Gastroesophageal sphincter (tissue), 4 donors: Measurements from ENCODE around the gene LTBP3. TPM values are rescaled to one million over a fixed set of nuclear protein-coding genes. Genes with fewer than 3 reads are reported as not detected.
A peak's percentile ranks its signal among the peaks of the same experiment; 100 is the strongest.

ENCODE experiments used
- ATAC-seq: fragments of 150-250 bp; one replicate; pipeline ENCODE4 v1.9.1; 2016; ENCODE audit warnings: mild to moderate bottlenecking, moderate library complexity
- H3K27ac ChIP-seq, 4 donors: fragments of 200-600 bp; sonication (generic) in 3 of 4; 1 replicate in 3 of 4; 2 replicates in 1 of 4; pipeline ENCODE4 v1.5.1; 2016 to 2019
- H3K27me3 ChIP-seq: fragments of 200-600 bp; sonication (generic); one replicate; pipeline ENCODE4 v1.5.1; 2019
- H3K36me3 ChIP-seq, 2 donors: fragments of 200-600 bp; sonication (generic); one replicate each; pipeline ENCODE4 v1.5.1; 2019; ENCODE audit warnings: control low read depth in 1 of 2
- H3K4me1 ChIP-seq, 3 donors: fragments of 200-600 bp; sonication (generic); 1 replicate in 2 of 3; 2 replicates in 1 of 3; pipeline ENCODE4 v1.5.1; 2016 to 2019; ENCODE audit warnings: control low read depth in 2 of 3
- H3K4me3 ChIP-seq, 2 donors: fragments of 200-600 bp; sonication (generic); one replicate each; pipeline ENCODE4 v1.5.1; 2019; ENCODE audit warnings: mild to moderate bottlenecking in 1 of 2, moderate library complexity in 1 of 2
- H3K9me3 ChIP-seq, 3 donors: fragments of 200-600 bp; sonication (generic); one replicate each; pipeline ENCODE4 v1.5.1; 2017 to 2019; ENCODE audit warnings: control low read depth in 2 of 3
- CTCF ChIP-seq, 4 experiments: fragments of 200-600 bp in 2 of 4; fragments of 450-650 bp in 2 of 4; sonication (generic) in 1 of 4; IDR thresholded peaks; one replicate each; pipeline ENCODE4 v1.5.1; 2017 to 2019; ENCODE audit warnings: antibody characterized with exemption in 4 of 4, mild to moderate bottlenecking in 2 of 4, moderate library complexity in 2 of 4
- EP300 ChIP-seq: sonication (generic); formaldehyde crosslinking; IDR thresholded peaks from one replicate; pipeline ENCODE4 v1.6.1; 2017; ENCODE audit warnings: antibody characterized with exemption, mild to moderate bottlenecking
- POLR2A ChIP-seq, 2 donors: fragments of 450-650 bp; IDR thresholded peaks; one replicate each; pipeline ENCODE4 v1.6.1; 2017; ENCODE audit warnings: antibody characterized with exemption in 2 of 2, mild to moderate bottlenecking in 2 of 2, moderate library complexity in 1 of 2
- POLR2AphosphoS5 ChIP-seq: sonication (generic); formaldehyde crosslinking; IDR thresholded peaks from one replicate; pipeline ENCODE4 v1.6.1; 2017; ENCODE audit warnings: antibody characterized with exemption
- WGBS, 2 donors: methylation state at CpG; one replicate each; pipeline ENCODE4 v1.1.5; 2018; ENCODE audit warnings: low coverage in 1 of 2; 5-methylcytosine and 5-hydroxymethylcytosine counted together
- total RNA-seq, 4 donors: library from RNA; depleted of rRNA; stranded (reverse); fragments of >200 nt; gene quantifications; one replicate each; pipeline ENCODE4 v1.1.0, GENCODE V29; 2016

The LTBP3 gene
- 100 to 1,000 TPM in 3 of 4 donors, 10 to 100 TPM in 1; 90.6 to 173 (median 139) TPM for total RNA-seq

- H3K4me3 ChIP-seq, result peak within 1 kb of the TSS; percentile 59 to 79
- TF ChIP-seq EP300, result no peak
- peak; percentile 85 for TF ChIP-seq POLR2AphosphoS5
- peak in 1 of 4 experiments; percentile 36 for TF ChIP-seq CTCF (IDR thresholded peaks at IDR 0.05)
- TF ChIP-seq POLR2A (IDR thresholded peaks at IDR 0.05), result peak; percentile 7 to 15
- peaks cover 0 to 74% (median 59%) of the 10 kb centered on the region in 3 donors for H3K4me1 ChIP-seq
- peak within 1 kb of the TSS; percentile 90 to 100 (median 98) for H3K27ac ChIP-seq
- 0% methylated on average over 4 of the region's 79 CpGs; no CpG with 5 or more reads in 1 of the 2 donors for WGBS, 2 donors
- ATAC-seq, result peak; percentile 88
- no peaks in the 10 kb centered on the region for H3K27me3 ChIP-seq
- no peaks in the 10 kb centered on the region for H3K9me3 ChIP-seq
- peaks cover 0 to 10% of the 10 kb centered on the region in 2 donors for H3K36me3 ChIP-seq
These were observed at the start of gene LTBP3 for GRCh38 chr11:65558002-65558929. TSS of gene LTBP3 (minus strand) at chr11:65558359. CDS start at chr11:65557959, 400 bp downstream.

GRCh38 chr11:65606876-65607613 is 48.9 kb upstream of the LTBP3 start:
- Histone ChIP-seq H3K27ac (peak overlapping the region; percentile 35 to 87 (median 84)), H3K4me1 (peaks cover 0 to 63% (median 43%) of the 10 kb centered on the region in 3 donors), H3K9me3 (no peaks in the 10 kb centered on the region), H3K4me3 (peak overlapping the region in 1 of 2 donors; percentile 46), H3K27me3 (no peaks in the 10 kb centered on the region), H3K36me3 (peaks cover 0 to 77% of the 10 kb centered on the region in 2 donors)
- WGBS, 2 donors, result no CpG with 5 or more reads among the region's 67 CpGs
- peak; percentile 73 for TF ChIP-seq POLR2AphosphoS5
- no peak for TF ChIP-seq EP300
- TF ChIP-seq POLR2A (IDR thresholded peaks at IDR 0.05), result peak in 1 of 2 donors; percentile 17
- TF ChIP-seq CTCF (IDR thresholded peaks at IDR 0.05), result peak in 3 of 4 experiments; percentile 18 to 22 (median 22)
- ATAC-seq, result peak; percentile 98

GRCh38 chr11:65604258-65604657 is 46.1 kb upstream of the LTBP3 start:
- no CpG with 5 or more reads among the region's 1 CpG for WGBS, 2 donors
- ATAC-seq, result no peak
- no peaks in the 10 kb centered on the region for H3K27me3 ChIP-seq
- peaks cover 0 to 89% of the 10 kb centered on the region in 2 donors for H3K36me3 ChIP-seq
- H3K9me3 ChIP-seq, result no peaks in the 10 kb centered on the region
- H3K4me3 ChIP-seq, result no peak overlapping the region
- H3K4me1 ChIP-seq, result peaks cover 0 to 35% (median 15%) of the 10 kb centered on the region in 3 donors
- peak overlapping the region in 1 of 4 donors; percentile 83 for H3K27ac ChIP-seq
- TF ChIP-seq POLR2AphosphoS5 (no peak), POLR2A (IDR thresholded peaks at IDR 0.05) (no peak)

- no peak for TF ChIP-seq EP300
- no peak for TF ChIP-seq CTCF (IDR thresholded peaks at IDR 0.05)
- no peak for TF ChIP-seq POLR2A (IDR thresholded peaks at IDR 0.05)
- no peak for TF ChIP-seq POLR2AphosphoS5
- no peak for ATAC-seq
These were observed 41.7 kb upstream of the LTBP3 start for GRCh38 chr11:65599955-65600246.

More at GRCh38 chr11:65599955-65600246, 41.7 kb upstream of the LTBP3 start:
- H3K27me3 ChIP-seq, result no peaks in the 10 kb centered on the region
- no peak overlapping the region for H3K4me3 ChIP-seq
- peaks cover 0 to 13% (median 8%) of the 10 kb centered on the region in 3 donors for H3K4me1 ChIP-seq
- no peaks in the 10 kb centered on the region for H3K9me3 ChIP-seq
- H3K27ac ChIP-seq, result no peak overlapping the region
- no CpG with 5 or more reads among the region's 6 CpGs for WGBS, 2 donors
- peaks cover 0 to 81% of the 10 kb centered on the region in 2 donors for H3K36me3 ChIP-seq
